A549 (cell line): ENCODE data around the gene BNIP1. TPM values are rescaled to one million over a fixed set of nuclear protein-coding genes. Genes with fewer than 3 reads are reported as not detected.

Experiments
- ATAC-seq, 2 experiments: fragments of 200-7000 bp in 1 of 2; fragments of >200 bp in 1 of 2; cut with Nextera tagmentation in 1 of 2; cut with Tn5 transposase in 1 of 2; 3 replicates each; pipeline versions ENCODE4 v1.8.0 to v1.9.1; 2018 to 2020; ENCODE audit warnings: mild to moderate bottlenecking in 1 of 2, moderate library complexity in 1 of 2
- CTCF ChIA-PET: fragments of 300-600 bp; sonication (Branson Sonifier 250); formaldehyde crosslinking; extraction: SDS; loops from one replicate; lab custom pipeline; 2021; ENCODE audit warnings: antibody characterized with exemption, inconsistent platforms; lab: Yijun Ruan, JAX
- POLR2A ChIA-PET: fragments of 350-600 bp; formaldehyde crosslinking; extraction: SDS; loops from one replicate; lab custom pipeline; 2021; ENCODE audit warnings: antibody characterized with exemption, inconsistent platforms; lab: Yijun Ruan, JAX
- DNase-seq, 2 experiments: peaks; one replicate each; pipeline versions ENCODE4 v3.0.0 to v3.0.0-alpha.2; 2011 to 2016; ENCODE audit warnings: low read depth in 1 of 2, low spot score in 1 of 2
- FAIRE-seq: peaks from 2 replicates; lab custom pipeline; 2011; peaks lifted over from hg19 to GRCh38; lab: Jason Lieb, UNC
- H3K27ac ChIP-seq, 2 experiments: fragments of >200 bp; sonication (Bioruptor Twin); formaldehyde crosslinking; 3 replicates each; pipeline ENCODE4 v1.5.1; 2016 to 2017
- H3K4me1 ChIP-seq: fragments of >200 bp; sonication (Bioruptor Twin); formaldehyde crosslinking; 3 replicates; pipeline ENCODE4 v1.6.1; 2016
- H3K4me2 ChIP-seq: fragments of >200 bp; sonication (Bioruptor Twin); formaldehyde crosslinking; 3 replicates; pipeline ENCODE4 v1.6.1; 2016
- H3K4me3 ChIP-seq: fragments of >200 bp; sonication (Bioruptor Twin); formaldehyde crosslinking; 3 replicates; pipeline ENCODE4 v1.5.1; 2016
- H3K9me3 ChIP-seq: fragments of >200 bp; sonication (Bioruptor Twin); formaldehyde crosslinking; 3 replicates; pipeline ENCODE4 v1.6.1; 2016
- BHLHE40 ChIP-seq: IDR thresholded peaks from 2 replicates; pipeline ENCODE4 v1.6.1; 2012; ENCODE audit warnings: low read depth, low read length, inconsistent platforms
- CEBPB ChIP-seq, 2 experiments: fragments of >200 bp in 1 of 2; sonication (Bioruptor Twin) in 1 of 2; formaldehyde crosslinking in 1 of 2; IDR thresholded peaks; 2 replicates each; pipeline ENCODE4 v1.6.1; 2012 to 2016
- CHD2 ChIP-seq: fragments of 150-350 bp; IDR thresholded peaks from 2 replicates; pipeline ENCODE4 v1.6.1; 2014; ENCODE audit warnings: low read length; ENCODE audit not compliant: partially characterized antibody
- EP300 ChIP-seq, 2 experiments: fragments of >200 bp; sonication (Bioruptor Twin); formaldehyde crosslinking; IDR thresholded peaks; 2 replicates in 1 of 2; 3 replicates in 1 of 2; pipeline ENCODE4 v1.6.1; 2016 to 2017
- FOSB ChIP-seq: fragments of 250-450 bp; sonication (Bioruptor Pico); IDR thresholded peaks from 2 replicates; pipeline ENCODE4 v1.5.0; 2020; ENCODE audit warnings: mild to moderate bottlenecking, moderate library complexity
- FOSL2 ChIP-seq, 2 experiments: fragments of 450-650 bp in 1 of 2; fragments of >200 bp in 1 of 2; sonication (Bioruptor Twin) in 1 of 2; formaldehyde crosslinking; IDR thresholded peaks; 2 replicates each; pipeline versions ENCODE4 v1.5.0 to v1.6.1; 2016 to 2020; ENCODE audit warnings: mild to moderate bottlenecking in 1 of 2, moderate library complexity in 1 of 2
- FOXS1 ChIP-seq: fragments of 250-450 bp; sonication (Bioruptor Pico); IDR thresholded peaks from 2 replicates; pipeline ENCODE4 v1.5.0; 2020; ENCODE audit warnings: mild to moderate bottlenecking, moderate library complexity
- HEYL ChIP-seq: fragments of 250-450 bp; sonication (Bioruptor Pico); IDR thresholded peaks from 2 replicates; pipeline ENCODE4 v1.8.0; 2021; ENCODE audit warnings: mild to moderate bottlenecking, moderate library complexity
- HOXA7 ChIP-seq: fragments of 250-450 bp; sonication (Bioruptor Pico); IDR thresholded peaks from 2 replicates; pipeline ENCODE4 v1.5.0; 2020; ENCODE audit warnings: mild to moderate bottlenecking, moderate library complexity
- HOXB5 ChIP-seq: fragments of 250-450 bp; sonication (Bioruptor Pico); IDR thresholded peaks from 2 replicates; pipeline ENCODE4 v1.5.0; 2020; ENCODE audit warnings: mild to moderate bottlenecking, moderate library complexity
- JUN ChIP-seq, 2 experiments: fragments of >200 bp; sonication (Bioruptor Twin); formaldehyde crosslinking; IDR thresholded peaks; 2 replicates in 1 of 2; 3 replicates in 1 of 2; pipeline ENCODE4 v1.6.1; 2016 to 2017
- KDM1A ChIP-seq: fragments of 200-600 bp; sonication (generic); IDR thresholded peaks from 2 replicates; pipeline ENCODE4 v1.6.1; 2016; ENCODE audit warnings: low read depth, mild to moderate bottlenecking
- MAFK ChIP-seq: fragments of 450-650 bp; IDR thresholded peaks from 2 replicates; pipeline ENCODE4 v1.6.1; 2014; ENCODE audit not compliant: partially characterized antibody
- NFE2L2 ChIP-seq: fragments of 150-350 bp; conservative IDR thresholded peaks from 2 replicates; pipeline ENCODE4 v1.6.1; 2014; ENCODE audit warnings: low read length
- NR3C1 ChIP-seq: fragments of >200 bp; sonication (Bioruptor Twin); formaldehyde crosslinking; IDR thresholded peaks from 3 replicates; pipeline ENCODE4 v1.6.1; 2017
- POLR2A ChIP-seq: IDR thresholded peaks from 2 replicates; pipeline ENCODE4 v1.6.1; 2012; ENCODE audit warnings: mild to moderate bottlenecking, low read length
- POLR2AphosphoS2 ChIP-seq: conservative IDR thresholded peaks from 2 replicates; pipeline ENCODE4 v1.6.1; 2012; ENCODE audit warnings: low read length, improper control_type of control experiment, inconsistent platforms
- RARB ChIP-seq: fragments of 250-450 bp; sonication (Bioruptor Pico); IDR thresholded peaks from 2 replicates; pipeline ENCODE4 v1.8.0; 2021; ENCODE audit warnings: mild to moderate bottlenecking, moderate library complexity
- RCOR1 ChIP-seq: fragments of 150-350 bp; IDR thresholded peaks from 2 replicates; pipeline ENCODE4 v1.6.1; 2014; ENCODE audit warnings: antibody characterized with exemption, low read length, low read depth
- RFX5 ChIP-seq: fragments of 450-650 bp; IDR thresholded peaks from 2 replicates; pipeline ENCODE4 v1.7.1; 2014; ENCODE audit warnings: antibody characterized with exemption, mild to moderate bottlenecking, moderate library complexity
- SREBF2 ChIP-seq: fragments of 450-650 bp; IDR thresholded peaks from 2 replicates; pipeline ENCODE4 v1.6.1; 2014; ENCODE audit warnings: mild to moderate bottlenecking, moderate library complexity
- TFCP2L1 ChIP-seq: fragments of 250-450 bp; sonication (Bioruptor Pico); IDR thresholded peaks from 2 replicates; pipeline ENCODE4 v1.5.0; 2021; ENCODE audit warnings: mild to moderate bottlenecking
- ZFP36 ChIP-seq: fragments of 450-650 bp; IDR thresholded peaks from 2 replicates; pipeline ENCODE4 v1.6.1; 2014; ENCODE audit warnings: borderline replicate concordance; ENCODE audit not compliant: partially characterized antibody
- ZSCAN20 ChIP-seq: fragments of 250-450 bp; sonication (Bioruptor Pico); IDR thresholded peaks from 2 replicates; pipeline ENCODE4 v1.8.0; 2022; ENCODE audit warnings: mild to moderate bottlenecking, moderate library complexity
- WGBS: methylation state at CpG from one replicate; pipeline ENCODE4 v1.1.6; 2017; ENCODE audit errors: missing lambda C conversion rate; 5-methylcytosine and 5-hydroxymethylcytosine counted together
- polyA plus RNA-seq, 4 experiments: library from polyadenylated mRNA; depleted of rRNA in 3 of 4; stranded (reverse); fragments of >200 nt; fragmentation: RNase III in 1 of 4; extraction: RNeasy Plus Mini Kit Qiagen cat#74134 plus additional on column Dnase treatment in 1 of 4; gene quantifications; 2 replicates in 3 of 4; 3 replicates in 1 of 4; pipeline ENCODE4 v1.2.3, GENCODE V29; 2011 to 2017
- TF ChIP-seq, protein P1 (sequence below): fragments of >200 bp; sonication (Bioruptor Twin); formaldehyde crosslinking; IDR thresholded peaks from 3 replicates; pipeline ENCODE4 v1.6.1; 2016
- TF ChIP-seq, protein P2 (sequence below): fragments of 250-450 bp; sonication (Bioruptor Pico); IDR thresholded peaks from 2 replicates; pipeline ENCODE4 v1.5.0; 2020; ENCODE audit warnings: low read depth, mild to moderate bottlenecking, moderate library complexity
- TF ChIP-seq, protein P3 (sequence below): fragments of 450-650 bp; IDR thresholded peaks from 2 replicates; pipeline ENCODE4 v1.6.1; 2014; ENCODE audit warnings: antibody characterized with exemption
- TF ChIP-seq, protein P4 (sequence below): fragments of >200 bp; sonication (Bioruptor Twin); formaldehyde crosslinking; IDR thresholded peaks from 3 replicates; pipeline ENCODE4 v1.5.1; 2016
- TF ChIP-seq, protein P5 (sequence below): IDR thresholded peaks from 2 replicates; pipeline ENCODE4 v1.6.1; 2012
- TF ChIP-seq, protein P6 (sequence below): fragments of >200 bp; sonication (Bioruptor Twin); formaldehyde crosslinking; IDR thresholded peaks from 2 replicates; pipeline ENCODE4 v1.6.1; 2016

The BNIP1 gene
- polyA plus RNA-seq, 2 of the 4 experiments (the other 2 are of a cell fraction) = 15.8 to 26.7 TPM

DNA sequence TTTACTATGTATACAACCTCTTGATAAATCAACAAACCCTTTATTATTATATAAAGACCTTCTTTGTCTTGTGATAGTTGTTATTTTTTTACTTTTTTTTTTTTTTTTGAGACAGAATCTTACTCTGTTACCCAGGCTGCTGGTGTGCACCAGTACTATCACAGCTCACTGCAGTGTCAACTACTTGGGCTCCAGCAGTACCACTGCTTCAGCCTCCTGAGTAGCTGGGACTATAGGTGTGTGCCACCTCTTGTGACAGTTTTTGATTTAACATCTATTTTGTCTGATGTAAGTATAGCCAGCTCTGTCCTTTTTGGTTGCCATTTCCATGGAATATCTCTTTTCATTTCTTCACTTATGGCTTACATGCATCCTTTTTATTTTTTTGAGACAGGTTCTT lies 45.5 kb upstream of the BNIP1 start:
- H3K9me3 ChIP-seq = peaks cover 16% of the 10 kb centered on the region; the same call in 2 of the 3 replicates
- TF ChIP-seq TFCP2L1 (no peak), CEBPB (IDR thresholded peaks at IDR 0.05) (no peak), RCOR1 (no peak), SREBF2 (no peak), FOSB (CRISPR knock-in tag) (no peak), FOXS1 (CRISPR knock-in tag) (no peak), HOXB5 (no peak), FOSL2 (IDR thresholded peaks at IDR 0.05) (no peak), FOSL2 (CRISPR knock-in tag; IDR thresholded peaks at IDR 0.05) (no peak)
- TF ChIP-seq, protein P1, sequence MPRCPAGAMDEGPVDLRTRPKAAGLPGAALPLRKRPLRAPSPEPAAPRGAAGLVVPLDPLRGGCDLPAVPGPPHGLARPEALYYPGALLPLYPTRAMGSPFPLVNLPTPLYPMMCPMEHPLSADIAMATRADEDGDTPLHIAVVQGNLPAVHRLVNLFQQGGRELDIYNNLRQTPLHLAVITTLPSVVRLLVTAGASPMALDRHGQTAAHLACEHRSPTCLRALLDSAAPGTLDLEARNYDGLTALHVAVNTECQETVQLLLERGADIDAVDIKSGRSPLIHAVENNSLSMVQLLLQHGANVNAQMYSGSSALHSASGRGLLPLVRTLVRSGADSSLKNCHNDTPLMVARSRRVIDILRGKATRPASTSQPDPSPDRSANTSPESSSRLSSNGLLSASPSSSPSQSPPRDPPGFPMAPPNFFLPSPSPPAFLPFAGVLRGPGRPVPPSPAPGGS = no peak
- TF ChIP-seq, protein P2, sequence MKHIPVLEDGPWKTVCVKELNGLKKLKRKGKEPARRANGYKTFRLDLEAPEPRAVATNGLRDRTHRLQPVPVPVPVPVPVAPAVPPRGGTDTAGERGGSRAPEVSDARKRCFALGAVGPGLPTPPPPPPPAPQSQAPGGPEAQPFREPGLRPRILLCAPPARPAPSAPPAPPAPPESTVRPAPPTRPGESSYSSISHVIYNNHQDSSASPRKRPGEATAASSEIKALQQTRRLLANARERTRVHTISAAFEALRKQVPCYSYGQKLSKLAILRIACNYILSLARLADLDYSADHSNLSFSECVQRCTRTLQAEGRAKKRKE (CRISPR knock-in tag) = no peak
- H3K4me2 ChIP-seq = no peak overlapping the region
- H3K27ac ChIP-seq = no peak overlapping the region
- FAIRE-seq = no peak
- H3K4me1 ChIP-seq = peaks cover 10% of the 10 kb centered on the region
- ChIA-PET CTCF (interaction anchor here (1.0 kb wide), 1 partner anchor 30 kb away, joined by 3 read pairs; no protein-coding TSS in a partner anchor), POLR2A (no interaction called here)
- H3K4me3 ChIP-seq = no peak overlapping the region
- DNase-seq = no peak
- no peak for ATAC-seq

DNA sequence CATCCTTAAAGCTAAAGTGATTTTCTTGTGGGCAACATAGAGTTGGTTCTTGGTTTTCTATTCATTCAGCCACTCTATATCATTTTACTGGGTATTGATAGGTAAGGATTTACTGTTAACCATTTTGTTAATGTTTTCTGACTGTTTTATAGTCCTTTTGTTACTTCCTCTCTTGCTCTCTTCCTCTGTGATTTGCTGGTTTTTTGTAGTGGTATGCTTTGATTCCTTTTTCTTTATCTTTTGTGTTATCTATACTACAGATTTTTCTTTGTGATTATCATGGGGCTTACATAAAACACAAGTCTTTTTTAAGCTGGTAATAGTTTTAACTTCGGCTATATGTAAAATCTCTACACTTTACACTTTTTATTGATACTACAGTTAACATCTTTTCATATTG lies 44.9 kb upstream of the BNIP1 start:
- TF ChIP-seq, protein P2 (CRISPR knock-in tag) = no peak
- TF ChIP-seq, protein P3, sequence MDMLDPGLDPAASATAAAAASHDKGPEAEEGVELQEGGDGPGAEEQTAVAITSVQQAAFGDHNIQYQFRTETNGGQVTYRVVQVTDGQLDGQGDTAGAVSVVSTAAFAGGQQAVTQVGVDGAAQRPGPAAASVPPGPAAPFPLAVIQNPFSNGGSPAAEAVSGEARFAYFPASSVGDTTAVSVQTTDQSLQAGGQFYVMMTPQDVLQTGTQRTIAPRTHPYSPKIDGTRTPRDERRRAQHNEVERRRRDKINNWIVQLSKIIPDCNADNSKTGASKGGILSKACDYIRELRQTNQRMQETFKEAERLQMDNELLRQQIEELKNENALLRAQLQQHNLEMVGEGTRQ = no peak
- TF ChIP-seq RFX5 (no peak), SREBF2 (no peak), NR3C1 (no peak), EP300 (IDR thresholded peaks at IDR 0.05) (no peak), POLR2AphosphoS2 (no peak), POLR2A (no peak), FOSL2 (IDR thresholded peaks at IDR 0.05) (no peak), FOSL2 (CRISPR knock-in tag; IDR thresholded peaks at IDR 0.05) (no peak)
- H3K27ac ChIP-seq = no peak overlapping the region
- H3K9me3 ChIP-seq = peaks cover 16% of the 10 kb centered on the region; the same call in 2 of the 3 replicates
- H3K4me3 ChIP-seq = no peak overlapping the region
- H3K4me2 ChIP-seq = no peak overlapping the region
- FAIRE-seq (no peak), DNase-seq (no peak), ATAC-seq (no peak)
- ChIA-PET POLR2A (no interaction called here), CTCF (no interaction called here)
- peaks cover 3% of the 10 kb centered on the region; the same call in 2 of the 3 replicates for H3K4me1 ChIP-seq
- WGBS = 98% methylated on average over 1 of the region's 1 CpG

DNA sequence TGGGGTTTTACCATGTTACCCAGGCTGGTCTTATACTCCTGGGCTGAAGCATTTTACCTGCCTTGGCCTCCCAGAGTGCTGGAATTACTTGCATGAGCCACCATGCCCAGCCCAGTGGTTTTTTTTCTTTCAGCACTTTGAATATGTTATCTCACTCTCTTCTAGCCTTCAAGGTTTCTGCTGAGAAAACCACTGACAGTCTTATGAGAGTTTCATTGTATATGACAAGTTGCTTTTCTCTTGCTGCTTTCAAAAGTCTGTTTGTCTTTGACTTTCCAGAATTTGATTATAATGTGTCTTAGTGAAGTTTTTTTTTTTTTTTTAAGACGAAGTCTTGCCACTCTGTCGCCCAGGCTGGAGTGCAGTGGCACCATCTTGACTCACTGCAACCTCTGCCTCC lies 43.1 kb upstream of the BNIP1 start:
- ChIA-PET CTCF (no interaction called here), POLR2A (no interaction called here)
- Histone ChIP-seq H3K4me1 (no peaks in the 10 kb centered on the region), H3K9me3 (peaks cover 16% of the 10 kb centered on the region; the same call in 2 of the 3 replicates), H3K27ac (no peak overlapping the region), H3K4me3 (no peak overlapping the region), H3K4me2 (no peak overlapping the region)
- no peak for DNase-seq
- WGBS = 65% methylated on average over 2 of the region's 2 CpGs
- no peak for FAIRE-seq
- ATAC-seq = no peak
- TF ChIP-seq CHD2 (no peak), FOSL2 (IDR thresholded peaks at IDR 0.05) (no peak), FOSL2 (CRISPR knock-in tag; IDR thresholded peaks at IDR 0.05) (no peak), RARB (CRISPR knock-in tag) (no peak), CEBPB (IDR thresholded peaks at IDR 0.05) (no peak), ZFP36 (no peak), HEYL (CRISPR knock-in tag) (no peak), POLR2A (no peak), ZSCAN20 (CRISPR knock-in tag) (no peak), KDM1A (no peak), JUN (IDR thresholded peaks at IDR 0.05) (no peak), BHLHE40 (no peak), NFE2L2 (no peak), HOXA7 (CRISPR knock-in tag) (no peak), MAFK (no peak), FOXS1 (CRISPR knock-in tag) (no peak)
- TF ChIP-seq, protein P4, sequence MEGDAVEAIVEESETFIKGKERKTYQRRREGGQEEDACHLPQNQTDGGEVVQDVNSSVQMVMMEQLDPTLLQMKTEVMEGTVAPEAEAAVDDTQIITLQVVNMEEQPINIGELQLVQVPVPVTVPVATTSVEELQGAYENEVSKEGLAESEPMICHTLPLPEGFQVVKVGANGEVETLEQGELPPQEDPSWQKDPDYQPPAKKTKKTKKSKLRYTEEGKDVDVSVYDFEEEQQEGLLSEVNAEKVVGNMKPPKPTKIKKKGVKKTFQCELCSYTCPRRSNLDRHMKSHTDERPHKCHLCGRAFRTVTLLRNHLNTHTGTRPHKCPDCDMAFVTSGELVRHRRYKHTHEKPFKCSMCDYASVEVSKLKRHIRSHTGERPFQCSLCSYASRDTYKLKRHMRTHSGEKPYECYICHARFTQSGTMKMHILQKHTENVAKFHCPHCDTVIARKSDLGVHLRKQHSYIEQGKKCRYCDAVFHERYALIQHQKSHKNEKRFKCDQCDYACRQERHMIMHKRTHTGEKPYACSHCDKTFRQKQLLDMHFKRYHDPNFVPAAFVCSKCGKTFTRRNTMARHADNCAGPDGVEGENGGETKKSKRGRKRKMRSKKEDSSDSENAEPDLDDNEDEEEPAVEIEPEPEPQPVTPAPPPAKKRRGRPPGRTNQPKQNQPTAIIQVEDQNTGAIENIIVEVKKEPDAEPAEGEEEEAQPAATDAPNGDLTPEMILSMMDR = no peak
- TF ChIP-seq, protein P5, sequence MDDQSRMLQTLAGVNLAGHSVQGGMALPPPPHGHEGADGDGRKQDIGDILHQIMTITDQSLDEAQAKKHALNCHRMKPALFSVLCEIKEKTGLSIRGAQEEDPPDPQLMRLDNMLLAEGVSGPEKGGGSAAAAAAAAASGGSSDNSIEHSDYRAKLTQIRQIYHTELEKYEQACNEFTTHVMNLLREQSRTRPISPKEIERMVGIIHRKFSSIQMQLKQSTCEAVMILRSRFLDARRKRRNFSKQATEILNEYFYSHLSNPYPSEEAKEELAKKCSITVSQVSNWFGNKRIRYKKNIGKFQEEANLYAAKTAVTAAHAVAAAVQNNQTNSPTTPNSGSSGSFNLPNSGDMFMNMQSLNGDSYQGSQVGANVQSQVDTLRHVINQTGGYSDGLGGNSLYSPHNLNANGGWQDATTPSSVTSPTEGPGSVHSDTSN = no peak
- TF ChIP-seq, protein P6, sequence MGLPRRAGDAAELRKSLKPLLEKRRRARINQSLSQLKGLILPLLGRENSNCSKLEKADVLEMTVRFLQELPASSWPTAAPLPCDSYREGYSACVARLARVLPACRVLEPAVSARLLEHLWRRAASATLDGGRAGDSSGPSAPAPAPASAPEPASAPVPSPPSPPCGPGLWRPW = no peak
